ENCODE results near the gene CFAP97D1. TPM values are rescaled to one million over a fixed set of nuclear protein-coding genes. Genes with fewer than 3 reads are reported as not detected.

The CFAP97D1 gene
- total and polyA plus RNA-seq, 9 donors, result under 0.01 to 0.05 (median 0.04) TPM; not detected in 6

GRCh38 chr17:43767053-43767712 lies 13.1 kb upstream of the CFAP97D1 start:
- H3K27me3 ChIP-seq (ENCODE audit: control insufficient read depth, insufficient read depth, low read length), result no peaks in the 10 kb centered on the region
- peaks cover 3% of the 10 kb centered on the region for H3K4me1 ChIP-seq (ENCODE audit: control insufficient read depth, insufficient read depth, low read length)
- H3K27ac ChIP-seq (ENCODE audit: low read length), result no peak overlapping the region
- DNase-seq, result no peak
- 85% methylated on average over 5 of the region's 6 CpGs for WGBS (ENCODE audit: insufficient coverage)
- H3K4me3 ChIP-seq (ENCODE audit: low read length), result no peak overlapping the region
- peaks cover 45% of the 10 kb centered on the region for H3K36me3 ChIP-seq (ENCODE audit: control insufficient read depth, insufficient read depth, low read length)
- H3K9me3 ChIP-seq (replicated peaks; ENCODE audit: control insufficient read depth, low read depth, low read length), result no peaks in the 10 kb centered on the region

GRCh38 chr17:43767713-43768059 lies 12.5 kb upstream of the CFAP97D1 start:
- Histone ChIP-seq H3K27ac (ENCODE audit: low read length) (no peak overlapping the region), H3K36me3 (ENCODE audit: control insufficient read depth, insufficient read depth, low read length) (peaks cover 50% of the 10 kb centered on the region), H3K27me3 (ENCODE audit: control insufficient read depth, insufficient read depth, low read length) (no peaks in the 10 kb centered on the region), H3K4me3 (ENCODE audit: low read length) (no peak overlapping the region), H3K4me1 (ENCODE audit: control insufficient read depth, insufficient read depth, low read length) (peaks cover 7% of the 10 kb centered on the region), H3K9me3 (replicated peaks; ENCODE audit: control insufficient read depth, low read depth, low read length) (no peaks in the 10 kb centered on the region)
- WGBS (ENCODE audit: insufficient coverage), result 86% methylated on average over 2 of the region's 5 CpGs
- no peak for DNase-seq

- Histone ChIP-seq H3K36me3 (ENCODE audit: control insufficient read depth, insufficient read depth, low read length) (peaks cover 56% of the 10 kb centered on the region), H3K4me1 (ENCODE audit: control insufficient read depth, insufficient read depth, low read length) (peaks cover 12% of the 10 kb centered on the region), H3K27me3 (ENCODE audit: control insufficient read depth, insufficient read depth, low read length) (no peaks in the 10 kb centered on the region), H3K4me3 (ENCODE audit: low read length) (no peak overlapping the region), H3K9me3 (replicated peaks; ENCODE audit: control insufficient read depth, low read depth, low read length) (no peaks in the 10 kb centered on the region), H3K27ac (ENCODE audit: low read length) (peak overlapping the region; percentile 39)
- WGBS (ENCODE audit: insufficient coverage), result 67% methylated on average over 6 of the region's 9 CpGs
- DNase-seq, result peak; percentile 76
Measured at GRCh38 chr17:43768382-43768781, 11.9 kb upstream of the CFAP97D1 start.

GRCh38 chr17:43768943-43769342 lies 11.3 kb upstream of the CFAP97D1 start:
- H3K27ac ChIP-seq (ENCODE audit: low read length), result peak overlapping the region; percentile 39
- WGBS (ENCODE audit: insufficient coverage), result no CpG with 5 or more reads among the region's 7 CpGs
- no peaks in the 10 kb centered on the region for H3K9me3 ChIP-seq (replicated peaks; ENCODE audit: control insufficient read depth, low read depth, low read length)
- H3K4me1 ChIP-seq (ENCODE audit: control insufficient read depth, insufficient read depth, low read length), result peaks cover 16% of the 10 kb centered on the region
- no peak overlapping the region for H3K4me3 ChIP-seq (ENCODE audit: low read length)
- no peaks in the 10 kb centered on the region for H3K27me3 ChIP-seq (ENCODE audit: control insufficient read depth, insufficient read depth, low read length)
- H3K36me3 ChIP-seq (ENCODE audit: control insufficient read depth, insufficient read depth, low read length), result peaks cover 59% of the 10 kb centered on the region
- DNase-seq, result no peak

GRCh38 chr17:43769426-43769825 lies 10.8 kb upstream of the CFAP97D1 start:
- peak overlapping the region; percentile 39 for H3K27ac ChIP-seq (ENCODE audit: low read length)
- H3K9me3 ChIP-seq (replicated peaks; ENCODE audit: control insufficient read depth, low read depth, low read length), result no peaks in the 10 kb centered on the region
- peaks cover 64% of the 10 kb centered on the region for H3K36me3 ChIP-seq (ENCODE audit: control insufficient read depth, insufficient read depth, low read length)
- peaks cover 21% of the 10 kb centered on the region for H3K4me1 ChIP-seq (ENCODE audit: control insufficient read depth, insufficient read depth, low read length)
- WGBS (ENCODE audit: insufficient coverage), result 89% methylated on average over 16 of the region's 16 CpGs
- DNase-seq, result no peak
- no peak overlapping the region for H3K4me3 ChIP-seq (ENCODE audit: low read length)
- no peaks in the 10 kb centered on the region for H3K27me3 ChIP-seq (ENCODE audit: control insufficient read depth, insufficient read depth, low read length)

- 95% methylated on average over 11 of the region's 11 CpGs for WGBS (ENCODE audit: insufficient coverage)
- no peak overlapping the region for H3K27ac ChIP-seq (ENCODE audit: low read length)
- H3K4me3 ChIP-seq (ENCODE audit: low read length), result no peak overlapping the region
- no peaks in the 10 kb centered on the region for H3K27me3 ChIP-seq (ENCODE audit: control insufficient read depth, insufficient read depth, low read length)
- no peak for DNase-seq
- H3K4me1 ChIP-seq (ENCODE audit: control insufficient read depth, insufficient read depth, low read length), result peaks cover 25% of the 10 kb centered on the region
- H3K9me3 ChIP-seq (replicated peaks; ENCODE audit: control insufficient read depth, low read depth, low read length), result no peaks in the 10 kb centered on the region
- peaks cover 68% of the 10 kb centered on the region for H3K36me3 ChIP-seq (ENCODE audit: control insufficient read depth, insufficient read depth, low read length)
Measured at GRCh38 chr17:43769859-43770258, 10.4 kb upstream of the CFAP97D1 start.

- H3K4me1 ChIP-seq (ENCODE audit: control insufficient read depth, insufficient read depth, low read length), result peaks cover 33% of the 10 kb centered on the region
- H3K27me3 ChIP-seq (ENCODE audit: control insufficient read depth, insufficient read depth, low read length), result no peaks in the 10 kb centered on the region
- H3K27ac ChIP-seq (ENCODE audit: low read length), result no peak overlapping the region
- no peak overlapping the region for H3K4me3 ChIP-seq (ENCODE audit: low read length)
- no peaks in the 10 kb centered on the region for H3K9me3 ChIP-seq (replicated peaks; ENCODE audit: control insufficient read depth, low read depth, low read length)
- DNase-seq, result no peak
- peaks cover 76% of the 10 kb centered on the region for H3K36me3 ChIP-seq (ENCODE audit: control insufficient read depth, insufficient read depth, low read length)
- no CpG with 5 or more reads among the region's 2 CpGs for WGBS (ENCODE audit: insufficient coverage)
Measured at GRCh38 chr17:43770957-43771356, 9.3 kb upstream of the CFAP97D1 start.

- DNase-seq, result no peak
- H3K27me3 ChIP-seq (ENCODE audit: control insufficient read depth, insufficient read depth, low read length), result no peaks in the 10 kb centered on the region
- H3K27ac ChIP-seq (ENCODE audit: low read length), result no peak overlapping the region
- WGBS (ENCODE audit: insufficient coverage), result 98% methylated on average over 4 of the region's 9 CpGs
- H3K9me3 ChIP-seq (replicated peaks; ENCODE audit: control insufficient read depth, low read depth, low read length), result no peaks in the 10 kb centered on the region
- peaks cover 34% of the 10 kb centered on the region for H3K4me1 ChIP-seq (ENCODE audit: control insufficient read depth, insufficient read depth, low read length)
- H3K36me3 ChIP-seq (ENCODE audit: control insufficient read depth, insufficient read depth, low read length), result peaks cover 79% of the 10 kb centered on the region
- no peak overlapping the region for H3K4me3 ChIP-seq (ENCODE audit: low read length)
Measured at GRCh38 chr17:43771463-43771862, 8.8 kb upstream of the CFAP97D1 start.

GRCh38 chr17:43772877-43773648 lies 7.2 kb upstream of the CFAP97D1 start:
- Histone ChIP-seq H3K36me3 (ENCODE audit: control insufficient read depth, insufficient read depth, low read length) (peaks cover 81% of the 10 kb centered on the region), H3K9me3 (replicated peaks; ENCODE audit: control insufficient read depth, low read depth, low read length) (no peaks in the 10 kb centered on the region), H3K4me3 (ENCODE audit: low read length) (no peak overlapping the region), H3K27ac (ENCODE audit: low read length) (peak overlapping the region; percentile 47), H3K27me3 (ENCODE audit: control insufficient read depth, insufficient read depth, low read length) (no peaks in the 10 kb centered on the region), H3K4me1 (ENCODE audit: control insufficient read depth, insufficient read depth, low read length) (peaks cover 45% of the 10 kb centered on the region)
- DNase-seq, result peak; percentile 73
- 93% methylated on average over 3 of the region's 10 CpGs for WGBS (ENCODE audit: insufficient coverage)

- peaks cover 2% of the 10 kb centered on the region for H3K27me3 ChIP-seq (ENCODE audit: control insufficient read depth, insufficient read depth, low read length)
- H3K27ac ChIP-seq (ENCODE audit: low read length), result peak overlapping the region; percentile 0
- H3K9me3 ChIP-seq (replicated peaks; ENCODE audit: control insufficient read depth, low read depth, low read length), result no peaks in the 10 kb centered on the region
- DNase-seq, result peak; percentile 44
- WGBS (ENCODE audit: insufficient coverage), result 87% methylated on average over 13 of the region's 16 CpGs
- no peak overlapping the region for H3K4me3 ChIP-seq (ENCODE audit: low read length)
- peaks cover 51% of the 10 kb centered on the region for H3K4me1 ChIP-seq (ENCODE audit: control insufficient read depth, insufficient read depth, low read length)
- H3K36me3 ChIP-seq (ENCODE audit: control insufficient read depth, insufficient read depth, low read length), result peaks cover 66% of the 10 kb centered on the region
Measured at GRCh38 chr17:43774304-43775250, 5.7 kb upstream of the CFAP97D1 start.

All from muscle of leg (tissue), 11 donors.